Mesenchymal stem cell (in vitro differentiated cells and primary cell): ENCODE results near the gene NUCB2.

Source experiments
- DNase-seq: peaks from one replicate; pipeline ENCODE4 v3.0.0-alpha.2; 2013
- H2AFZ ChIP-seq: one replicate; pipeline ENCODE4 v1.6.1; 2013; ENCODE audit warnings: low read depth, mild to moderate bottlenecking, control low read depth, inconsistent platforms, low read length, moderate library complexity
- H2AK5ac ChIP-seq: 2 replicates; pipeline ENCODE4 v1.6.1; 2013; ENCODE audit warnings: low read length, moderate library complexity, mild to moderate bottlenecking, inconsistent platforms; ENCODE audit not compliant: severe bottlenecking
- H2BK120ac ChIP-seq: one replicate; pipeline ENCODE4 v1.6.1; 2013; ENCODE audit warnings: low read depth, mild to moderate bottlenecking, inconsistent platforms, low read length, moderate library complexity
- H2BK12ac ChIP-seq, 2 experiments: one replicate each; pipeline ENCODE4 v1.6.1; 2013; ENCODE audit warnings: inconsistent platforms in 2 of 2, low read length in 2 of 2, mild to moderate bottlenecking in 2 of 2, moderate library complexity in 2 of 2, control low read depth in 1 of 2
- H2BK15ac ChIP-seq: one replicate; pipeline ENCODE4 v1.6.1; 2013; ENCODE audit warnings: mild to moderate bottlenecking, low read depth, inconsistent platforms; ENCODE audit not compliant: poor library complexity, severe bottlenecking
- H2BK5ac ChIP-seq: 2 replicates; pipeline ENCODE4 v1.6.1; 2013; ENCODE audit warnings: low read depth, mild to moderate bottlenecking, low read length, control low read depth, inconsistent platforms; ENCODE audit not compliant: poor library complexity, severe bottlenecking
- H3K14ac ChIP-seq, 2 experiments: one replicate each; pipeline ENCODE4 v1.6.1; 2013; ENCODE audit warnings: inconsistent platforms in 2 of 2, low read length in 2 of 2, control low read depth in 1 of 2, mild to moderate bottlenecking in 1 of 2, moderate library complexity in 1 of 2
- H3K18ac ChIP-seq, 2 experiments: one replicate each; pipeline ENCODE4 v1.6.1; 2013; ENCODE audit warnings: inconsistent platforms in 2 of 2, low read length in 2 of 2, control low read depth in 1 of 2, low read depth in 1 of 2, mild to moderate bottlenecking in 1 of 2
- H3K23ac ChIP-seq, 2 experiments: one replicate each; pipeline ENCODE4 v1.6.1; 2013; ENCODE audit warnings: inconsistent platforms in 2 of 2, low read length in 2 of 2, mild to moderate bottlenecking in 2 of 2, moderate library complexity in 2 of 2, control low read depth in 1 of 2
- H3K27ac ChIP-seq: 2 replicates; pipeline ENCODE4 v1.5.1; 2013; ENCODE audit warnings: mild to moderate bottlenecking, moderate library complexity, low read length, control low read depth, inconsistent platforms; ENCODE audit not compliant: poor library complexity, severe bottlenecking
- H3K27me3 ChIP-seq, 2 experiments: 2 replicates each; pipeline versions ENCODE4 v1.6.1 to v1.7.0; 2013; ENCODE audit warnings: low read length in 2 of 2, mild to moderate bottlenecking in 2 of 2, moderate library complexity in 2 of 2, control low read depth in 1 of 2, inconsistent platforms in 1 of 2; ENCODE audit not compliant: control insufficient read depth in 1 of 2, insufficient read depth in 1 of 2
- H3K36me3 ChIP-seq, 2 experiments: 2 replicates each; pipeline versions ENCODE4 v1.6.1 to v1.7.0; 2013; ENCODE audit warnings: low read length in 2 of 2, control low read depth in 1 of 2, inconsistent platforms in 1 of 2, low read depth in 1 of 2, mild to moderate bottlenecking in 1 of 2; ENCODE audit not compliant: insufficient read depth in 2 of 2, control insufficient read depth in 1 of 2
- H3K4ac ChIP-seq, 2 experiments: one replicate each; pipeline ENCODE4 v1.6.1; 2013; ENCODE audit warnings: inconsistent platforms in 2 of 2, low read length in 2 of 2, mild to moderate bottlenecking in 2 of 2, moderate library complexity in 2 of 2, control low read depth in 1 of 2, low read depth in 1 of 2
- H3K4me1 ChIP-seq: 2 replicates; pipeline ENCODE4 v1.6.1; 2013; ENCODE audit warnings: low read depth, low read length, control low read depth; ENCODE audit not compliant: control insufficient read depth, insufficient read depth
- H3K4me2 ChIP-seq: 2 replicates; pipeline ENCODE4 v1.6.1; 2013; ENCODE audit warnings: low read length, mild to moderate bottlenecking, inconsistent platforms; ENCODE audit not compliant: poor library complexity, severe bottlenecking
- H3K4me3 ChIP-seq, 2 experiments: 2 replicates each; pipeline versions ENCODE4 v1.5.1 to v1.7.0; 2013; ENCODE audit warnings: low read length in 2 of 2, mild to moderate bottlenecking in 2 of 2, control low read depth in 1 of 2, low read depth in 1 of 2; ENCODE audit not compliant: insufficient read depth in 1 of 2
- H3K79me1 ChIP-seq: replicated peaks from 2 replicates; pipeline ENCODE4 v1.6.1; 2013; ENCODE audit warnings: mild to moderate bottlenecking, control low read depth, low read length, inconsistent platforms; ENCODE audit not compliant: poor library complexity, severe bottlenecking
- H3K9ac ChIP-seq: 2 replicates; pipeline ENCODE4 v1.7.0; 2013; ENCODE audit warnings: mild to moderate bottlenecking, low read length, moderate library complexity
- H3K9me3 ChIP-seq: 2 replicates; pipeline ENCODE4 v1.7.0; 2013; ENCODE audit warnings: mild to moderate bottlenecking, low read length; ENCODE audit not compliant: control insufficient read depth
- H4K8ac ChIP-seq: one replicate; pipeline ENCODE4 v1.6.1; 2013; ENCODE audit warnings: inconsistent platforms, mild to moderate bottlenecking, low read length, moderate library complexity
- H4K91ac ChIP-seq: one replicate; pipeline ENCODE4 v1.6.1; 2013; ENCODE audit warnings: mild to moderate bottlenecking, low read length, inconsistent platforms
- WGBS: methylation state at CpG from one replicate; pipeline ENCODE4 v1.1.7; 2013; ENCODE audit warnings: mixed read lengths; 5-methylcytosine and 5-hydroxymethylcytosine counted together

NUCB2 gene

GRCh38 chr11:17369684-17370243, 93.2 kb downstream of the NUCB2 start:
- Histone ChIP-seq H3K79me1 (no peaks in the 10 kb centered on the region), H3K4me2 (no peak overlapping the region), H3K23ac (no peak overlapping the region), H3K4me1 (no peaks in the 10 kb centered on the region), H2AFZ (no peak overlapping the region), H4K91ac (no peak overlapping the region), H3K4ac (no peak overlapping the region), H2BK15ac (no peak overlapping the region), H2AK5ac (no peak overlapping the region), H2BK120ac (no peak overlapping the region), H3K18ac (no peak overlapping the region), H4K8ac (no peak overlapping the region), H3K9me3 (peaks cover 67% of the 10 kb centered on the region), H3K9ac (no peak overlapping the region), H2BK12ac (no peak overlapping the region), H3K27ac (no peak overlapping the region), H3K14ac (no peak overlapping the region), H3K36me3 (peaks cover 21 to 95% of the 10 kb centered on the region in 2 experiments), H3K4me3 (no peak overlapping the region), H3K27me3 (no peaks in the 10 kb centered on the region), H2BK5ac (no peak overlapping the region)
- WGBS, result 84% methylated on average over 2 of the region's 2 CpGs
- no peak for DNase-seq

DNA sequence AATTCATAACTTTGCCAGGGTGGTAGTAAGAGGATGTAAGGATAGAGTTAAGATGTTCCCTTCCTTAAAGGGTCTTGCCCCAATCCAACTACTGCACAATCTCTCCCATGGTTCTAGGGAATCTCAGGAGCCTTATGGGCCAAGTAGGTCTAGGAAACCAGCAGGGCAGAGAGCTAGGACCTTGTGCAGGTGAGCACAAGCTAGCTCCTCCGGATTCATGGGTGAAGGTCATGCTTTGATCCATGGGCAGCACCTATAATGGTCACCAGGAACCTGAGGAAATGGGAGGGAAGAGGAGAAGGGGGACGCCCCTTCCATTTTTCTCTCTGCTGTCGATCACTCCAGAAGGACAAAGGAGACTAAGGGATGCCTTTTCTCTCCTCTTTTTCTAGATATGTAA, 95.1 kb downstream of the NUCB2 start:
- no peak overlapping the region for H3K9ac ChIP-seq
- no peak overlapping the region for H3K27ac ChIP-seq
- no peak overlapping the region for H3K4me2 ChIP-seq
- H3K9me3 ChIP-seq, result peaks cover 67% of the 10 kb centered on the region
- peak overlapping the region in 1 of 2 experiments; percentile 6 for H3K4me3 ChIP-seq
- H2BK5ac ChIP-seq, result no peak overlapping the region
- no peak overlapping the region for H3K23ac ChIP-seq
- no peak overlapping the region for H2BK15ac ChIP-seq
- H3K4me1 ChIP-seq, result no peaks in the 10 kb centered on the region
- no peak overlapping the region for H2BK12ac ChIP-seq
- DNase-seq, result peak; percentile 45
- H2AK5ac ChIP-seq, result no peak overlapping the region
- no peaks in the 10 kb centered on the region for H3K27me3 ChIP-seq
- H3K36me3 ChIP-seq, result peaks cover 21 to 100% of the 10 kb centered on the region in 2 experiments
- no peaks in the 10 kb centered on the region for H3K79me1 ChIP-seq
- no peak overlapping the region for H3K18ac ChIP-seq
- H2BK120ac ChIP-seq, result no peak overlapping the region
- no peak overlapping the region for H4K8ac ChIP-seq
- WGBS, result 73% methylated on average over 2 of the region's 3 CpGs
- no peak overlapping the region for H2AFZ ChIP-seq
- no peak overlapping the region for H4K91ac ChIP-seq
- no peak overlapping the region for H3K4ac ChIP-seq
- H3K14ac ChIP-seq, result no peak overlapping the region

- no peak overlapping the region for H2BK120ac ChIP-seq
- H3K18ac ChIP-seq, result no peak overlapping the region
- no peak for DNase-seq
- no peak overlapping the region for H2BK12ac ChIP-seq
- H2AFZ ChIP-seq, result no peak overlapping the region
- H3K27ac ChIP-seq, result no peak overlapping the region
- H3K4me2 ChIP-seq, result no peak overlapping the region
- no peak overlapping the region for H3K9ac ChIP-seq
- no peak overlapping the region for H3K14ac ChIP-seq
- H3K36me3 ChIP-seq, result peaks cover 9 to 88% of the 10 kb centered on the region in 2 experiments
- no peak overlapping the region for H3K4ac ChIP-seq
- no peak overlapping the region for H3K4me3 ChIP-seq
- H4K8ac ChIP-seq, result no peak overlapping the region
- no peaks in the 10 kb centered on the region for H3K27me3 ChIP-seq
- H2AK5ac ChIP-seq, result no peak overlapping the region
- H4K91ac ChIP-seq, result no peak overlapping the region
- H3K4me1 ChIP-seq, result no peaks in the 10 kb centered on the region
- H2BK15ac ChIP-seq, result no peak overlapping the region
- no peak overlapping the region for H2BK5ac ChIP-seq
- no peaks in the 10 kb centered on the region for H3K79me1 ChIP-seq
- peaks cover 39% of the 10 kb centered on the region for H3K9me3 ChIP-seq
- no peak overlapping the region for H3K23ac ChIP-seq
- 89% methylated on average over 5 of the region's 5 CpGs for WGBS
Measured at GRCh38 chr11:17375547-17375946, 99.0 kb downstream of the NUCB2 start.

- Histone ChIP-seq H2BK5ac (no peak overlapping the region), H4K91ac (no peak overlapping the region), H3K27ac (no peak overlapping the region), H3K14ac (no peak overlapping the region), H2BK12ac (no peak overlapping the region), H3K18ac (no peak overlapping the region), H3K4me3 (no peak overlapping the region), H3K9me3 (peaks cover 29% of the 10 kb centered on the region), H2BK15ac (no peak overlapping the region), H3K36me3 (peaks cover 9 to 79% of the 10 kb centered on the region in 2 experiments), H3K4me1 (no peaks in the 10 kb centered on the region), H3K9ac (no peak overlapping the region), H2AK5ac (no peak overlapping the region), H3K27me3 (no peaks in the 10 kb centered on the region), H4K8ac (no peak overlapping the region), H3K4ac (no peak overlapping the region), H3K4me2 (no peak overlapping the region), H2AFZ (no peak overlapping the region), H3K23ac (no peak overlapping the region), H3K79me1 (no peaks in the 10 kb centered on the region), H2BK120ac (no peak overlapping the region)
- DNase-seq, result no peak
- 40% methylated on average over 1 of the region's 3 CpGs for WGBS
Measured at GRCh38 chr11:17376493-17376892, 100.0 kb downstream of the NUCB2 start.
